BLaER1 treated with 17β-estradiol and CSF1 and Interleukin-3, amounts not matched to agents 10 nM and 100 nM (cell line): ENCODE data around the gene DOCK1.

Experiments used
- H3K27ac ChIP-seq, 11 experiments: shearing (Covaris generic); formaldehyde crosslinking; 2 replicates each; pipeline ENCODE4 v1.8.1; 2022
- H3K27me3 ChIP-seq, 11 experiments: shearing (Covaris generic); formaldehyde crosslinking; 2 replicates each; pipeline ENCODE4 v1.8.1; 2022
- H3K36me3 ChIP-seq, 11 experiments: shearing (Covaris generic); formaldehyde crosslinking; 2 replicates each; pipeline ENCODE4 v1.8.1; 2022
- H3K4me1 ChIP-seq, 10 experiments: shearing (Covaris generic); formaldehyde crosslinking; 2 replicates each; pipeline ENCODE4 v1.8.1; 2022
- H3K4me2 ChIP-seq, 11 experiments: shearing (Covaris generic); formaldehyde crosslinking; 2 replicates each; pipeline ENCODE4 v1.8.1; 2022
- H3K4me3 ChIP-seq, 10 experiments: shearing (Covaris generic); formaldehyde crosslinking; 2 replicates each; pipeline ENCODE4 v1.8.1; 2022
- H3K9ac ChIP-seq, 11 experiments: shearing (Covaris generic); formaldehyde crosslinking; 2 replicates each; pipeline ENCODE4 v1.8.1; 2022
- H3K9me3 ChIP-seq, 11 experiments: shearing (Covaris generic); formaldehyde crosslinking; replicated peaks in 1 of 11; 2 replicates each; pipeline ENCODE4 v1.8.1; 2022
- H4K20me1 ChIP-seq, 11 experiments: shearing (Covaris generic); formaldehyde crosslinking; 2 replicates each; pipeline ENCODE4 v1.8.1; 2022
- Cebpa-rat ChIP-seq, 11 experiments: shearing (Covaris generic); IDR thresholded peaks; 2 replicates each; pipeline ENCODE4 v1.8.1; 2022

The DOCK1 gene

DNA sequence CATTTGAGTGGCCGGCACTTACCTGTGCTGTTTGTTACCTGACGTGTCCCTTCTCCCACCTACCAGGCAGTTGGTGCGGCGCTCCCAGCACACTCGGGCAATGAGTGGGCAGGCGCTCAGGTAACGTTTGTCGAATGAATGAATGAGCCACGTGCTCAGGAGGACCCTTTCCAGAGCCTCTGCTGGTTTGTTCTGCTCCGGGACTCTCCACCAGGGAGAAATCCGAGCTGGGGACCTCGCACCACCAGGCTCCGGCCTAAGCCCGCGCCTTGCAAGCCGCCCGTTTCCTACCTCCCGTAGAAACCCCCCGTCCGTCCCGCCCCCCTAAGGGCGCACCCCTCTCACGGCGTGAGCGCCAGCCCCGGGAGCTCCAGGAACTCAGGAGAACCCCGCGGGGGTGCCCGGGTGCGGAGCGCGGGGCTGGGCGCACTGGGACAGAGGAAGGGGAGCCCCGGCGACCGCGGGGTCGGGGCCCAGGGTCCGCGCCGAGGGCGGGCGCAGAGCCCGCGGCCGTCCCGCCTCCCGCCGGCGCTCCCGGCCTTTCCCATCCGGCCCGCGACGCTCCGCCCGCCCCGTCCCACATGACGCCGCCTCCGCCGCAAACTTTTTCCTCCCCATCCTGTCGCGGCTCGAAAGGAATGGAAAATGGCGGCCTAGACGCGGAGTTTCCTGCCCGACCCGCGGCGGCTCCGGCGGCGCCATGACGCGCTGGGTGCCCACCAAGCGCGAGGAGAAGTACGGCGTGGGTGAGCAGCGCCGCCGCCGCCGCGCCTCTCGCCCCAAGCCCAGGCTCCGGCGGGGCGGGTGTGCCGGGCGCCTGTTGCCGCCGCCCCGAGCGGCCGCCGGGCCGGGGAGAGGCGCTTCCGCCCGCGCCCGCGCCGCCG, at the start of gene DOCK1:
Gene DOCK1 (plus strand): TSS at position 611 of the 884 bp plus-strand sequence. CDS start 90 bp downstream, at position 701.
- no peaks in the 10 kb centered on the region; a peak in 2 of 22 replicates for H3K27me3 ChIP-seq
- H3K9me3 ChIP-seq = peaks cover 16 to 30% (median 22%) of the 10 kb centered on the region in 11 experiments; a peak in 21 of 22 replicates
- H3K4me2 ChIP-seq = no peak within 1 kb of the TSS
- TF ChIP-seq Cebpa-rat (IDR thresholded peaks at IDR 0.05) = no peak
- no peaks in the 10 kb centered on the region for H4K20me1 ChIP-seq
- H3K4me3 ChIP-seq = no peak within 1 kb of the TSS
- H3K36me3 ChIP-seq = no peaks in the 10 kb centered on the region
- no peaks in the 10 kb centered on the region for H3K4me1 ChIP-seq
- no peak within 1 kb of the TSS for H3K9ac ChIP-seq
- H3K27ac ChIP-seq = no peak within 1 kb of the TSS

DNA sequence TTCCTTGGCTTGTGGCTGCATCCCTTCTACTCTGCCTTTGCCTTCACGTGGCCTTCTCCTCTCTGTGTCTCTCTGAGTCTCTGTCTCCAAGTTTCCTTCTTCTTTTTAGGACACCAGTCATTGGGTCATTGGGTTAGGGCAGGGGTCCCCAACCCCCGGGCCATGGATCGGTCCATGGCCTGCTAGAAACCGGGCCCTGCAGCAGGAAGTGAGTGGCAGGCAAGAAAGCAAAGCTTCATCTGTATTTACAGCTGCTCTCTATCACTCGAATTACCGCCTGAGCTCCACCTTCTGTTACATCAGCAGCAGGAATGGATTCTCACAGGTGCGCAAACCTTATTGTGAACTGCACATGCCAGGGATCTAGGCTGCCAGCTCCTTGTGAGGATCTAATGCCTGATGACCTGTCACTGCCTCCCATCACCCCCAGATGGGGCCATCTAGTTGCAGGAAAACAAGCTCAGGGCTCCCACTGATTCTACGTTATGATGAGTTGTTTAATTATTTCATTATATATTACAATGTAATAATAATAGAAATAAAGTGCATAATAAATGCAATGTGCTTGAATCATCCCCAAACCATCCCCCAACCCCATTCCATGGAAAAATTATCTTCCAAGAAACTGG, 47.9 kb upstream of the DOCK1 start:
- Histone ChIP-seq H3K4me3 (no peak overlapping the region), H3K4me1 (peaks cover 0 to 5% (median 0%) of the 10 kb centered on the region in 10 experiments; a peak in 2 of 20 replicates), H3K4me2 (no peak overlapping the region), H4K20me1 (no peaks in the 10 kb centered on the region), H3K27ac (no peak overlapping the region), H3K9ac (no peak overlapping the region), H3K27me3 (no peaks in the 10 kb centered on the region), H3K9me3 (peaks cover 0 to 7% (median 0%) of the 10 kb centered on the region in 11 experiments; a peak in 1 of 22 replicates), H3K36me3 (no peaks in the 10 kb centered on the region)
- no peak for TF ChIP-seq Cebpa-rat (IDR thresholded peaks at IDR 0.05)

DNA sequence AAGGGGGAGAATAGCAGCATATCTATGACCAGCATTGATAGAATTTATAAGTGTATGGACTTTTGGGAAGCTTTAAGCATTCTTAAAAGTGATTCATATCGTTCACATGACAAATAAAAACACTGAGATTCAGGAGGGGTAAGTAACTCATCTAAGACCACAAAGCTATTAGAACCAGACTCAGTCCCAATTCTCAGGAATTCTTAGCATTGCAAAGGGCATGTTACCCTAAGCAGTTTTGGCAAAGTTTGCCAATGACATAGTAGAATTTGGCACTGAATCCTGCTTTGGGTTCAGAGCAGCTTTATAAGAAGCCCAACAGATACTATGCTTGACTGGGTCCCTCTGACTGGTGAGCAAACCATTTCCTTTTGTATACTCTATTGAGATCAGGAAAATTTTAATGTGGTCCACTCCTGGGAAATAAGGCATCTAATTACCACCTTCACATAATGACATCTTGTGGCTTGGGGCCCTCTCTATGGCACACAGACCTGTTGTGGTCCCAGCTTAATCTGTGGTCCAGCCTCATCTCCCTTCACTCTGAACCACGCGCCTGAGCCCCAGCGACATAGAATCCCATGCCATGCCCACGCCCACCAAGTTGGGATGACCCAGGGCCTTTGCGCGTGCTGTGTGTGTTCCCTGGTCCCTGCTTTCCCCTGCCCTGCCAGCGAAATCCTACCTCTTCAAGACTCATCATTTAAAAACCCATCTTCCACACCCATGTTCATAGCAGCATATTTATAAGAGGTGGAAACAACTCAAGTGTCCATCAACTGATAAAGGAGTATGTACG, 37.5 kb upstream of the DOCK1 start:
- H4K20me1 ChIP-seq = no peaks in the 10 kb centered on the region; a peak in 2 of 22 replicates
- H3K4me3 ChIP-seq = no peak overlapping the region
- peaks cover 0 to 4% (median 0%) of the 10 kb centered on the region in 11 experiments; a peak in 3 of 22 replicates for H3K9me3 ChIP-seq

DNA sequence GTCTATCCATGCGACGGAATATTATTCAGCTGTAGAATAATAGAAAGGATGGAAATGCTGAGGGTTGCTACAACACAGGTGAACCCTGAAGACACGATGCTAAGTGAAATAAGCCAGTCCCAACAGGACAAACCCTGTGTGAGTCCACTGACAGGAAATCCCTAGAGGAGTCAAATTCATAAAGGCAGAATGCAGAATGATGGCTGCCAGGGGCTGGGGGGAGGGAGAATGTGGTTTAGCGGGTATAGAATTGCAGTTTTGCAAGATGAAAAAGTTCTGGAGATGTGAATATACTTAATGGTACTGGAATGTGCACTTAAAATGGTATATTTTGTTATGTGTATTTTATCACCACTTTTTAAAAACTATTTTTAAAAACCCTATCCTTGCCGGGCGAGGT, 36.9 kb upstream of the DOCK1 start:
- Histone ChIP-seq H3K9ac (no peak overlapping the region), H3K36me3 (no peaks in the 10 kb centered on the region), H3K4me1 (peaks cover 0 to 10% (median 8%) of the 10 kb centered on the region in 10 experiments; a peak in 10 of 20 replicates), H3K27me3 (no peaks in the 10 kb centered on the region), H3K4me2 (no peak overlapping the region), H3K9me3 (no peaks in the 10 kb centered on the region), H3K4me3 (no peak overlapping the region), H3K27ac (no peak overlapping the region), H4K20me1 (no peaks in the 10 kb centered on the region; a peak in 2 of 22 replicates)
- no peak for TF ChIP-seq Cebpa-rat (IDR thresholded peaks at IDR 0.05)

More for the DNA sequence above, 37.5 kb upstream of the DOCK1 start:
- H3K27me3 ChIP-seq = no peaks in the 10 kb centered on the region
- TF ChIP-seq Cebpa-rat (IDR thresholded peaks at IDR 0.05) = no peak
- peaks cover 0 to 5% (median 4%) of the 10 kb centered on the region in 10 experiments; a peak in 7 of 20 replicates for H3K4me1 ChIP-seq
- no peak overlapping the region for H3K9ac ChIP-seq
- H3K36me3 ChIP-seq = no peaks in the 10 kb centered on the region
- H3K27ac ChIP-seq = no peak overlapping the region
- H3K4me2 ChIP-seq = no peak overlapping the region

DNA sequence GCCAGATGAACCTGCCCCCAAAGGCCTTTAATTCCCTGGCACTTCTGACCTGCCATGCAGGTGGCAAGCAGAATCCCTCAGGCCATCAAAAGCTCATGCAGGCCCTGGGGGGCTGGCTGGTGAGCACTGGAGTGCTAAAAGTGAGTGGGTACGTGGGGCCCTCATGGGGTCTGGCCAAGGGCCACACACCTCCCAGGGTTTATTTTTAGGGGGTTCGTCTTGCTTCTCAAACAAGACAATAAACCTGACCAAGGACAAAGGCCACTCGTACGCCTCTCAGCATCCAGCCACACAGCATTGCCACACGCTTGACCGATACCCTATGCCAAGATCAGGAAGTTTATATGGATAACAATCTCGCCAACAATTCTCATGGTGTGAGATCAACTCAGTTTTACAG, 33.1 kb upstream of the DOCK1 start:
- H3K27ac ChIP-seq = no peak overlapping the region
- H3K9ac ChIP-seq = no peak overlapping the region
- no peak overlapping the region for H3K4me2 ChIP-seq
- H3K9me3 ChIP-seq = no peaks in the 10 kb centered on the region
- H3K27me3 ChIP-seq = no peaks in the 10 kb centered on the region
- peaks cover 0 to 10% (median 8%) of the 10 kb centered on the region in 10 experiments; a peak in 10 of 20 replicates for H3K4me1 ChIP-seq
- no peak for TF ChIP-seq Cebpa-rat (IDR thresholded peaks at IDR 0.05)
- no peak overlapping the region for H3K4me3 ChIP-seq
- no peaks in the 10 kb centered on the region; a peak in 2 of 22 replicates for H4K20me1 ChIP-seq
- H3K36me3 ChIP-seq = no peaks in the 10 kb centered on the region

DNA sequence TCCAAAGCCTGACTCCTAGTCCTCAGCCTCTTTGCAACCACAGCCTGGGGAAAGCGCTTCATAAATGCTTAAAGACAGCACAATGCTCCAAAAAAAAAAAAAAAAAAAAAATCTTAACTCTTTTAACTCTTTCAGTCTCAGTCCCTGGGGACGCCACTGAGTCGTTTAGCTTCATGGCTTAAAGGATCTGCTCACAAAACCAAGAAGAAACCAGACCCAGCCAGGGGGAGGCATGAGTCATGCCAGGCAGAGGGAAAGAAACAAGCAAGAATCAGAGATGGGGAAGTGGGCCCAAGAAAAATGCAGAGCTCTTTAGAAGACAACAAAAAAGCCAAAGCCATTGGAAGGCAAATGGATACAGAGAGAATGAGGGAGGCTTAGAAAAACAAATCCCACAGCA, 32.5 kb upstream of the DOCK1 start:
- Histone ChIP-seq H3K27ac (no peak overlapping the region), H4K20me1 (no peaks in the 10 kb centered on the region; a peak in 2 of 22 replicates), H3K4me1 (peaks cover 0 to 10% (median 8%) of the 10 kb centered on the region in 10 experiments; a peak in 10 of 20 replicates), H3K36me3 (no peaks in the 10 kb centered on the region), H3K9ac (no peak overlapping the region), H3K4me3 (no peak overlapping the region), H3K9me3 (no peaks in the 10 kb centered on the region), H3K27me3 (no peaks in the 10 kb centered on the region), H3K4me2 (peak overlapping the region in 3 of 11 experiments; percentile 9 to 27 (median 26); a peak in 2 of 22 replicates)
- no peak for TF ChIP-seq Cebpa-rat (IDR thresholded peaks at IDR 0.05)

DNA sequence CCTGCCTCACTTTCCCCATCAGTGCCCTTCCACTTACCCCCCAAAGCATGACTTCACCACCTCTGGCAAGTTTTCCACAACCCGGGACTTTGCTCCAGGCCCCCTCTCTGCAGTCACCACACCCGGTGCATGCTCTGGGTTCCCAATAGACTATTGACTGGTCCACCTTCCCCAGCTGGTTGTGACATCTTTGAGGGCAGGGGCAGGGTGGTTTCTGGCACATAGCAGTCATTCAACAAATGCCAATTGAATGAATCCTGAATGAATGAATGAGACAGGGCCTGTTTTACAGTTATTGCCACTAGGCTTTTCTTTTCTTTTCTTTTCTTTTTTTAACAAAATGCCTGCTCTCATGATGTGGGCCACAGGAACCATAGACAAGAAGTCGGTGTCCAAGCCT, 28.8 kb upstream of the DOCK1 start:
- no peak overlapping the region for H3K9ac ChIP-seq

DNA sequence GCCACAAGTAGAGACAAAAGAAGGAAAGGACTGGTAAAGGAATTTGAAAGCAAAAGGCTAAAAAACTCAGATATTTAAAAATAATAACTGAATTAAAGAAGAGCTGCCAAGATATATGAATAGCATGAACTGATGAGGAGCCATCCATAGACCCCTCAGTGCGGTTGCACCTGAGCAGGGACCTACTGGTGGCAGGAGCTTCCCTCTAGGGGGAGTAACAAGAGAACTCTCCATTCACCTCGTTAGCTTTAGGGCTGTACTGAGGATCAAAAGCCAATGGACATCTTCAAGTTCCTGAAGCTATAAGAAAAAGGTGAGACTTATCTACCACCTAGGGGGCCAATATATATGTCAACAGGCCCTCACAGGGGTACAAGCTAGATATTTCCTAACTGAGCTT, 27.8 kb upstream of the DOCK1 start:
- H4K20me1 ChIP-seq = no peaks in the 10 kb centered on the region
- no peaks in the 10 kb centered on the region for H3K36me3 ChIP-seq
- H3K27me3 ChIP-seq = no peaks in the 10 kb centered on the region
- TF ChIP-seq Cebpa-rat (IDR thresholded peaks at IDR 0.05) = no peak
- H3K4me2 ChIP-seq = no peak overlapping the region
- no peak overlapping the region for H3K27ac ChIP-seq
- H3K9me3 ChIP-seq = peaks cover 0 to 5% (median 0%) of the 10 kb centered on the region in 11 experiments; a peak in 6 of 22 replicates
- H3K4me3 ChIP-seq = no peak overlapping the region
- H3K4me1 ChIP-seq = peaks cover 0 to 10% (median 8%) of the 10 kb centered on the region in 10 experiments; a peak in 10 of 20 replicates
- H3K9ac ChIP-seq = no peak overlapping the region

More for the DNA sequence above, 28.8 kb upstream of the DOCK1 start:
- Histone ChIP-seq H4K20me1 (no peaks in the 10 kb centered on the region), H3K9me3 (peaks cover 0 to 5% (median 0%) of the 10 kb centered on the region in 11 experiments; a peak in 5 of 22 replicates), H3K4me3 (no peak overlapping the region), H3K27me3 (no peaks in the 10 kb centered on the region), H3K27ac (no peak overlapping the region), H3K36me3 (no peaks in the 10 kb centered on the region), H3K4me2 (no peak overlapping the region), H3K4me1 (peaks cover 0 to 10% (median 8%) of the 10 kb centered on the region in 10 experiments; a peak in 10 of 20 replicates)
- TF ChIP-seq Cebpa-rat (IDR thresholded peaks at IDR 0.05) = no peak
